Liver (tissue), 3 donors: ENCODE data around the gene CLEC17A.

Experiments used
- CTCF ChIP-seq: fragments of 150-350 bp; IDR thresholded peaks from 2 replicates; pipeline ENCODE4 v1.5.1; 2017; ENCODE audit warnings: improper control_type of control experiment, low read depth, low read length; ENCODE audit not compliant: missing input control
- SP1 ChIP-seq: IDR thresholded peaks from 2 replicates; pipeline ENCODE4 v1.6.1; 2018; ENCODE audit warnings: antibody characterized with exemption, mild to moderate bottlenecking
- TF ChIP-seq, protein P1 (sequence below): IDR thresholded peaks from 2 replicates; pipeline ENCODE4 v1.6.1; 2016; ENCODE audit warnings: antibody characterized with exemption
- donor health status: healthy.
- donor health status: healthy.

DNA sequence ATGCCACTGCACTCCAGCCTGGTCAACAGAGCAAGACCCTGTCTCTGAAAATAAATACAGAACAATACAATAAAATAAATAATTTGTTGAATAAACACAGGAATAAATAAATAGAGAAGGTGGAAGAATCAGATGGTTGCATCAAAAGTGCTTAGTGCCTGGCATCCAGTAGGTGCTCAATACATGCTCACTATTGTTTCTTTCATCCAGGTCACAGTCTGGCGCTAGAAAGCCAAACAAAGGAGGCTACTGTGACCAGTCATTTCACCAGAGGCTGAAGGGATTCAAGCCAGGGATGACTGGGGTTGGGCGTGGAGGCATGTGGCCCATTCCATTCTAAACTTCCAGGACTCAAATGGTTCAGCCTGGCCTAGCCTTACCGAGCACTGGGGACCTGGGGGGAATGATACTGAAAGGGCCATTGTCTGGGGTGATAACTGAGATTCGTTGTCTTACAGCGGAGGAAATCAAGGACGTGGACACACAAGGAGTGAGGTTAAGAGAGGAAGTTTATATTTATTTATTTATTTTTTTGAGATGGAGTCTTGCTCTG is 7.4 kb upstream of the CLEC17A start:
- TF ChIP-seq CTCF (no peak), SP1 (no peak)
- TF ChIP-seq, protein P1, sequence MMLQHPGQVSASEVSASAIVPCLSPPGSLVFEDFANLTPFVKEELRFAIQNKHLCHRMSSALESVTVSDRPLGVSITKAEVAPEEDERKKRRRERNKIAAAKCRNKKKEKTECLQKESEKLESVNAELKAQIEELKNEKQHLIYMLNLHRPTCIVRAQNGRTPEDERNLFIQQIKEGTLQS: no peak
